Activated naive CD8-positive, alpha-beta T cell treated with anti-CD3 and anti-CD28 coated beads, Interleukin-2, amount 50 U/mL, for 16 hours (primary cell): Measurements from ENCODE around the gene ZNF587B.
A peak's percentile ranks its signal among the peaks of the same experiment; 100 is the strongest.
"Not testable (repeated sequence)": the region's sequence is repeated elsewhere in the genome, so short reads cannot be mapped to it uniquely, and the experiment has no call there.

ENCODE experiments used
- DNase-seq: peaks from one replicate; pipeline ENCODE4 v3.0.0-alpha.2; 2020; ENCODE audit warnings: low read depth, low spot score

ZNF587B gene

GRCh38 chr19:57830071-57830602 lies at the start of gene ZNF587B:
Gene ZNF587B, plus strand, starts transcription at chr19:57830299. Its CDS starts 230 bp downstream, at chr19:57830529.
- no peak for DNase-seq

GRCh38 chr19:57786286-57786685 lies 43.8 kb upstream of the ZNF587B start:
- DNase-seq = no peak

GRCh38 chr19:57786906-57787305 lies 43.2 kb upstream of the ZNF587B start:
- DNase-seq = no peak

- no peak for DNase-seq
Measured at GRCh38 chr19:57788114-57788692, 41.9 kb upstream of the ZNF587B start.

- no peak for DNase-seq
Measured at GRCh38 chr19:57789288-57789687, 40.8 kb upstream of the ZNF587B start.

GRCh38 chr19:57796580-57796979 lies 33.5 kb upstream of the ZNF587B start:
- not testable (repeated sequence) for DNase-seq

GRCh38 chr19:57800696-57801095 lies 29.4 kb upstream of the ZNF587B start:
- DNase-seq = no peak

GRCh38 chr19:57802269-57802668 lies 27.8 kb upstream of the ZNF587B start:
- no peak for DNase-seq

GRCh38 chr19:57803265-57803593 lies 26.9 kb upstream of the ZNF587B start:
- DNase-seq = no peak

- DNase-seq = no peak
Measured at GRCh38 chr19:57803594-57804325, 26.3 kb upstream of the ZNF587B start.

- DNase-seq = no peak
Measured at GRCh38 chr19:57807541-57807940, 22.6 kb upstream of the ZNF587B start.

- not testable (repeated sequence) for DNase-seq
Measured at GRCh38 chr19:57810410-57811295, 19.4 kb upstream of the ZNF587B start.

GRCh38 chr19:57812226-57812625 lies 17.9 kb upstream of the ZNF587B start:
- no peak for DNase-seq

- DNase-seq = not testable (repeated sequence)
Measured at GRCh38 chr19:57812975-57813820, 16.9 kb upstream of the ZNF587B start.

GRCh38 chr19:57813919-57814504 lies 16.1 kb upstream of the ZNF587B start:
- no peak for DNase-seq

GRCh38 chr19:57814505-57815246 lies 15.4 kb upstream of the ZNF587B start, which contains the start of gene ZNF552:
Gene ZNF552, minus strand, starts transcription at chr19:57814913. Its CDS starts 170 bp downstream, at chr19:57814743.
- peak; percentile 39 for DNase-seq

- DNase-seq = no peak
Measured at GRCh38 chr19:57815247-57816075, 14.6 kb upstream of the ZNF587B start.

GRCh38 chr19:57816652-57817051 lies 13.4 kb upstream of the ZNF587B start:
- no peak for DNase-seq

GRCh38 chr19:57817976-57818375 lies 12.1 kb upstream of the ZNF587B start:
- no peak for DNase-seq
